GM21381 (cell line): ENCODE data around the gene IRF3.

Source experiments
- ATAC-seq: cut with Tn5 transposase; IDR thresholded peaks from one replicate; pipeline ENCODE4 v1.9.1; 2021; ENCODE audit warnings: mild to moderate bottlenecking, moderate library complexity; ENCODE audit not compliant: unreplicated experiment

IRF3 gene

GRCh38 chr19:49687566-49688316 is 22.1 kb upstream of the IRF3 start:
- ATAC-seq, result no peak

GRCh38 chr19:49687150-49687549 is 21.5 kb upstream of the IRF3 start:
- ATAC-seq, result no peak

- ATAC-seq, result no peak
These were observed 20.9 kb upstream of the IRF3 start for GRCh38 chr19:49686503-49687088.

GRCh38 chr19:49685845-49686332 is 20.2 kb upstream of the IRF3 start:
- ATAC-seq, result no peak

GRCh38 chr19:49684983-49685553 is 19.4 kb upstream of the IRF3 start:
- no peak for ATAC-seq

GRCh38 chr19:49684251-49684982 is 18.8 kb upstream of the IRF3 start:
- ATAC-seq, result no peak

GRCh38 chr19:49683814-49684250 is 18.2 kb upstream of the IRF3 start:
- no peak for ATAC-seq

- no peak for ATAC-seq
These were observed 16.6 kb upstream of the IRF3 start for GRCh38 chr19:49682274-49682673.

GRCh38 chr19:49681830-49682229 is 16.2 kb upstream of the IRF3 start:
- ATAC-seq, result no peak

- no peak for ATAC-seq
These were observed 15.0 kb upstream of the IRF3 start for GRCh38 chr19:49680421-49681351.

- no peak for ATAC-seq
These were observed 14.2 kb upstream of the IRF3 start for GRCh38 chr19:49679771-49680413.

- ATAC-seq, result no peak
These were observed 13.5 kb upstream of the IRF3 start for GRCh38 chr19:49678985-49679770.

GRCh38 chr19:49677901-49678674 is 12.4 kb upstream of the IRF3 start:
- ATAC-seq, result no peak

GRCh38 chr19:49677231-49677900 is 11.7 kb upstream of the IRF3 start, which contains the start of gene PRMT1:
Gene PRMT1, plus strand, starts transcription at chr19:49677271. Its CDS starts 10 bp downstream, at chr19:49677281.
- ATAC-seq, result no peak

GRCh38 chr19:49676784-49677230 is 11.2 kb upstream of the IRF3 start:
- ATAC-seq, result peak; percentile 59

GRCh38 chr19:49676136-49676783 is 10.6 kb upstream of the IRF3 start:
- no peak for ATAC-seq
